Smooth muscle cell (in vitro differentiated cells): ENCODE results near the gene ERMN. TPM values are rescaled to one million over a fixed set of nuclear protein-coding genes. Genes with fewer than 3 reads are reported as not detected.

Experiments used
- DNase-seq: peaks from one replicate; lab custom pipeline; 2025; ENCODE audit not compliant: unreplicated experiment; lab: John Stamatoyannopoulos, UW
- H2AFZ ChIP-seq: fragments of 200-600 bp; sonication (generic); 2 replicates; pipeline ENCODE4 v1.6.0; 2016; ENCODE audit warnings: antibody characterized with exemption, low read depth, mild to moderate bottlenecking
- H3F3A ChIP-seq: fragments of 200-600 bp; sonication (generic); 2 replicates; pipeline ENCODE4 v1.6.0; 2017; ENCODE audit warnings: antibody characterized with exemption, low read depth
- H3K27ac ChIP-seq: fragments of 200-600 bp; sonication (generic); 2 replicates; pipeline ENCODE4 v1.5.1; 2016; ENCODE audit warnings: low read depth, mild to moderate bottlenecking
- H3K27me3 ChIP-seq: fragments of 200-600 bp; sonication (generic); 2 replicates; pipeline ENCODE4 v1.6.1; 2016; ENCODE audit warnings: low read depth, mild to moderate bottlenecking
- H3K36me3 ChIP-seq: fragments of 200-600 bp; sonication (generic); 2 replicates; pipeline ENCODE4 v1.5.1; 2016; ENCODE audit warnings: low read depth
- H3K4me1 ChIP-seq: fragments of 200-600 bp; sonication (generic); 2 replicates; pipeline ENCODE4 v1.5.1; 2016; ENCODE audit warnings: low read depth
- H3K4me2 ChIP-seq: fragments of 200-600 bp; sonication (generic); 2 replicates; pipeline ENCODE4 v1.6.0; 2016; ENCODE audit warnings: mild to moderate bottlenecking
- H3K4me3 ChIP-seq: fragments of 200-600 bp; sonication (generic); 2 replicates; pipeline ENCODE4 v1.5.1; 2016; ENCODE audit warnings: mild to moderate bottlenecking
- H3K79me2 ChIP-seq: fragments of 200-600 bp; sonication (generic); 2 replicates; pipeline ENCODE4 v1.6.0; 2016; ENCODE audit warnings: low read depth, mild to moderate bottlenecking
- H3K9ac ChIP-seq: fragments of 200-600 bp; sonication (generic); 2 replicates; pipeline ENCODE4 v1.6.0; 2016; ENCODE audit warnings: low read depth
- H3K9me3 ChIP-seq: fragments of 200-600 bp; sonication (generic); replicated peaks from 2 replicates; pipeline ENCODE4 v1.5.1; 2016; ENCODE audit warnings: low read depth
- H4K20me1 ChIP-seq: fragments of 200-600 bp; sonication (generic); 2 replicates; pipeline ENCODE4 v1.6.0; 2016; ENCODE audit warnings: low read depth
- WGBS: methylation state at CpG from one replicate; pipeline ENCODE4 v1.1.7; 2016; ENCODE audit warnings: low lambda C conversion rate; 5-methylcytosine and 5-hydroxymethylcytosine counted together
- polyA plus RNA-seq: library from polyadenylated mRNA; unstranded; fragments of >200 nt; fragmentation: Nextera tagmentation; extraction: Ambion mirVana; gene quantifications from 2 replicates; pipeline ENCODE4 v1.2.1, GENCODE V29; 2016
- total RNA-seq: library from RNA; depleted of rRNA; stranded (reverse); fragments of >200 nt; gene quantifications from 2 replicates; pipeline ENCODE4 v1.2.3, GENCODE V29; 2014
- TF ChIP-seq, protein P1 (sequence below): fragments of 200-600 bp; sonication (generic); IDR thresholded peaks from 2 replicates; pipeline ENCODE4 v1.5.1; 2017; ENCODE audit warnings: borderline replicate concordance, mild to moderate bottlenecking, antibody characterized with exemption; ENCODE audit not compliant: insufficient read depth, poor library complexity, severe bottlenecking

ERMN gene
- total and polyA plus RNA-seq, 2 experiments from 2014 or later: not detected

DNA sequence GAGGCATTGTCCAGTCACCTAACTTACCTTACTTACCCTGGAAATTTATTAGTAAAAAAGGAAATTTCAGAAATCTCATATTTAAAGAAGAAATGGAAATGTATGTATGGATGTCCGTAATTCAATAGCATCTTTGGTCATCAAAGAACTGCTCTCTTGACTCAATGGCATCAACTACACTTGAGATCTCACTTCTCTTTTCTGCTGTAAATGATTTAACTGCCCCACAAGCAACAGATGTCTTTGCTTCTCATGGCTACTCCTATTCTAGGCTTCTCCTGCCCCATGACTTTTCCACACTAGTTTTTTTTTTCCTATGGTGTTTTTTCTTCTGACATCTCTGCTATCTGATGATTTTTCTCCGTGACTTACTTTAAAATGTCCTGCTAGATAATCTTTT is 34.0 kb upstream of the ERMN start:
- no peaks in the 10 kb centered on the region for H3K79me2 ChIP-seq
- 97% methylated on average over 2 of the region's 2 CpGs for WGBS
- H3K9me3 ChIP-seq: no peaks in the 10 kb centered on the region
- H3K36me3 ChIP-seq: no peaks in the 10 kb centered on the region
- TF ChIP-seq, protein P1, sequence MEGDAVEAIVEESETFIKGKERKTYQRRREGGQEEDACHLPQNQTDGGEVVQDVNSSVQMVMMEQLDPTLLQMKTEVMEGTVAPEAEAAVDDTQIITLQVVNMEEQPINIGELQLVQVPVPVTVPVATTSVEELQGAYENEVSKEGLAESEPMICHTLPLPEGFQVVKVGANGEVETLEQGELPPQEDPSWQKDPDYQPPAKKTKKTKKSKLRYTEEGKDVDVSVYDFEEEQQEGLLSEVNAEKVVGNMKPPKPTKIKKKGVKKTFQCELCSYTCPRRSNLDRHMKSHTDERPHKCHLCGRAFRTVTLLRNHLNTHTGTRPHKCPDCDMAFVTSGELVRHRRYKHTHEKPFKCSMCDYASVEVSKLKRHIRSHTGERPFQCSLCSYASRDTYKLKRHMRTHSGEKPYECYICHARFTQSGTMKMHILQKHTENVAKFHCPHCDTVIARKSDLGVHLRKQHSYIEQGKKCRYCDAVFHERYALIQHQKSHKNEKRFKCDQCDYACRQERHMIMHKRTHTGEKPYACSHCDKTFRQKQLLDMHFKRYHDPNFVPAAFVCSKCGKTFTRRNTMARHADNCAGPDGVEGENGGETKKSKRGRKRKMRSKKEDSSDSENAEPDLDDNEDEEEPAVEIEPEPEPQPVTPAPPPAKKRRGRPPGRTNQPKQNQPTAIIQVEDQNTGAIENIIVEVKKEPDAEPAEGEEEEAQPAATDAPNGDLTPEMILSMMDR: no peak
- no peaks in the 10 kb centered on the region for H4K20me1 ChIP-seq
- no peak overlapping the region for H3K9ac ChIP-seq
- no peaks in the 10 kb centered on the region for H3F3A ChIP-seq
- H3K27me3 ChIP-seq: no peaks in the 10 kb centered on the region
- H3K27ac ChIP-seq: no peak overlapping the region
- no peaks in the 10 kb centered on the region for H3K4me1 ChIP-seq
- H2AFZ ChIP-seq: no peak overlapping the region
- H3K4me3 ChIP-seq: no peak overlapping the region
- DNase-seq: no peak
- no peak overlapping the region for H3K4me2 ChIP-seq

DNA sequence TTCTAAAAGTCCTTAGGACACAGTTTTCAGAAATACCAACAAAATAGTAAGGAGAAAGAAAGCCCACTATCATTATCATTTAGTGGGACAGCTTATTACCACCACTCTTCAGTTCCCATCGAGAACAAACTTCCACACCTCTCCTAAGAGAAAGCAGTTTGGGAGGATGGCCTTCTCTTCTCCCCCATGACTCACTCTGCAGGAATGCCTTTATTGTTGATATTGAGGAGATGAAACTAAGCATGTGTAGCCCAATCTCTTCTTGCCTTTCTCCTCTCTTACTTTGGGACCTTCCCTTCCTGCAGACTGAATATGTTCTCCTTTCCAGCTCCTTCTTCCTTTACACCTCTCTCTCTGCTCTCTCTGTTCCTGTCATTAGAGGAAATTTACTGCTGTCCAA is 30.0 kb upstream of the ERMN start:
- no peaks in the 10 kb centered on the region for H3K36me3 ChIP-seq
- H3K27me3 ChIP-seq: no peaks in the 10 kb centered on the region
- H3K9ac ChIP-seq: no peak overlapping the region
- H3K4me1 ChIP-seq: no peaks in the 10 kb centered on the region
- TF ChIP-seq, protein P1: no peak
- no peak for DNase-seq
- no peaks in the 10 kb centered on the region for H4K20me1 ChIP-seq
- no peak overlapping the region for H3K4me3 ChIP-seq
- no peaks in the 10 kb centered on the region for H3F3A ChIP-seq
- H2AFZ ChIP-seq: no peak overlapping the region
- no peak overlapping the region for H3K27ac ChIP-seq
- WGBS: 68% methylated on average over 1 of the region's 1 CpG
- H3K79me2 ChIP-seq: no peaks in the 10 kb centered on the region
- no peaks in the 10 kb centered on the region for H3K9me3 ChIP-seq
- H3K4me2 ChIP-seq: no peak overlapping the region

DNA sequence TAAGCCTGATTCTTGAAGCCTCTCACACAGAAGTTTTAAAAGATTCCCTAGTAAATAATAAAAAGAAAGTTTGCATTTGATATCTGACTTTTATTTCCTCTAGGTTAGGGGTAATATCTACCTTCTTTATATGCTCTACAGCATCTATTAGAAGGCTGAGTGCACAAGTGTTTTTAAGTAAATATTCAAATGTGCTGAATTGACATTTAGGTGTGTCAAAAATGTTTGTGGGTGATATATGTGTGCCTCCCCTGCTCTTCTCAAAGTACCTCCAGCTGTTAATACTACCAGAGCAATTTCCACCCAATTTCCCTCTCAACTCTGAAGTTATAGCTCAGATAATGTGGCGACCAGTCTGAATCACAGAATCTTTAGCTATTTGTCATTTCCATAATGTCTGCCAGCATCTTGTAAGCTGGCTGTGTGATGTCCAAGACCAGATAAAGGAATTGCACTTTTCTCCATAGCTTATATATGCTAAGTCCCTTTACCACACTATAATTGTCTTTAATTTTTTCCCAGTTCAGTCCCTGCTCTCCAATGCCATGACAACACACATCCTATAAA is 24.4 kb upstream of the ERMN start:
- H2AFZ ChIP-seq: no peak overlapping the region
- no peaks in the 10 kb centered on the region for H3F3A ChIP-seq
- no peak overlapping the region for H3K9ac ChIP-seq
- no peaks in the 10 kb centered on the region for H3K36me3 ChIP-seq
- no peak overlapping the region for H3K4me2 ChIP-seq
- H4K20me1 ChIP-seq: no peaks in the 10 kb centered on the region
- no peak for DNase-seq
- H3K9me3 ChIP-seq: no peaks in the 10 kb centered on the region
- no peaks in the 10 kb centered on the region for H3K27me3 ChIP-seq
- no peaks in the 10 kb centered on the region for H3K79me2 ChIP-seq
- no peak overlapping the region for H3K4me3 ChIP-seq
- H3K4me1 ChIP-seq: no peaks in the 10 kb centered on the region
- WGBS: 55% methylated on average over 1 of the region's 1 CpG
- no peak overlapping the region for H3K27ac ChIP-seq
- TF ChIP-seq, protein P1: no peak

DNA sequence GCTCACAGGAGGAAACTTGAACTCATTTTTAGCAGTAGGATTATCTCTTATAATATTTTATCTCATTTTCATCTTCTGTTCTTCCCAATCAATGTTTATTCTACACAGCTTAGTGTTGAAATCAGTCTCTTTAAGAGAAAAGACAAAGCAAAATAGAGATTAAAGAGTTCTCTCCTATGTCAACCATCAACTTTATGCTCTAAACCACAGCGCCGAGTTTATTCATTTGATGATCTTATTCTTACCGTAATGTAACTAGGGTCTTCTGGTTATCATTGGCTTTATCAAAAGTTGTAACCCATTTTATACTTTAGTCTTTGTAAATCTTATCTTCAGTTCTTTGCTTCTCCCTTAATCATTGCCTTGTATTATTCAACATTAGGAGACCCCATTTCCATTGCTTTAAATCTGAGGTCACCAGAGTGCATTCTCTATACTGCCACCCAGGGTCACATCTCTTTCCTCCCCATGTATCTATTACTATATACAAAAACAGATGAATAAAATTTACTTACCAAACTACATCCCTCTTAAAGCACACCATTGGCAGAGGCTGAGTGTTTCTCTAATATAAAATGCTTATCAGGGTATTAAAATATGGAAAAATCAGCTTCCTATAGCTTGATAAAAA is 22.8 kb upstream of the ERMN start:
- Histone ChIP-seq H3F3A (no peaks in the 10 kb centered on the region), H3K27ac (no peak overlapping the region), H3K4me2 (no peak overlapping the region), H2AFZ (no peak overlapping the region), H4K20me1 (no peaks in the 10 kb centered on the region), H3K4me3 (no peak overlapping the region), H3K27me3 (no peaks in the 10 kb centered on the region), H3K79me2 (no peaks in the 10 kb centered on the region), H3K9me3 (no peaks in the 10 kb centered on the region), H3K36me3 (no peaks in the 10 kb centered on the region), H3K4me1 (no peaks in the 10 kb centered on the region), H3K9ac (no peak overlapping the region)
- TF ChIP-seq, protein P1: no peak
- WGBS: 95% methylated on average over 3 of the region's 3 CpGs
- DNase-seq: no peak
